GM10248 (cell line): ENCODE data around the gene MAP2K6.

Source experiments
- CTCF ChIA-PET: fragments of 300-600 bp; sonication (Branson Sonifier 250); formaldehyde crosslinking; extraction: SDS; loops from one replicate; lab custom pipeline; 2021; ENCODE audit warnings: antibody characterized with exemption; lab: Yijun Ruan, JAX
- POLR2A ChIA-PET: fragments of 350-650 bp; sonication (Branson Sonifier 250); formaldehyde crosslinking; extraction: SDS; loops from one replicate; lab custom pipeline; 2020; ENCODE audit warnings: antibody characterized with exemption; lab: Yijun Ruan, JAX
- DNase-seq: peaks from one replicate; pipeline ENCODE4 v3.0.0; 2012; ENCODE audit errors: extremely low spot score
- CTCF ChIP-seq: IDR thresholded peaks from 2 replicates; pipeline ENCODE4 v1.5.1; 2012; ENCODE audit warnings: mild to moderate bottlenecking, low read depth; ENCODE audit errors: extremely low read depth, missing control alignments, control extremely low read depth

The MAP2K6 gene

GRCh38 chr17:69512946-69513345, 98.4 kb downstream of the MAP2K6 start:
- POLR2A ChIA-PET = no interaction called here
- TF ChIP-seq CTCF = no peak
- DNase-seq = no peak
- CTCF ChIA-PET = interaction anchor here (1.0 to 2.2 kb wide), 2 partner anchors 11 to 13 kb away, joined by 5 to 7 read pairs; no protein-coding TSS in a partner anchor

- CTCF ChIA-PET = interaction anchor here (1.1 to 2.2 kb wide), 11 partner anchors 9 to 744 kb away, joined by 3 to 14 read pairs (median 7); partner anchors contain the start of gene MAP2K6
- no peak for TF ChIP-seq CTCF
- no peak for DNase-seq
- POLR2A ChIA-PET = interaction anchor here (1.3 kb wide), 1 partner anchor 12 kb away, joined by 3 read pairs; no protein-coding TSS in a partner anchor
These were observed 101.7 kb downstream of the MAP2K6 start for GRCh38 chr17:69516225-69516624.

- CTCF ChIA-PET = interaction anchor here (1.1 to 2.2 kb wide), 9 partner anchors 8 to 745 kb away, joined by 3 to 14 read pairs (median 7); no protein-coding TSS in a partner anchor
These were observed 102.4 kb downstream of the MAP2K6 start for GRCh38 chr17:69516911-69517310.

GRCh38 chr17:69518951-69519350, 104.5 kb downstream of the MAP2K6 start:
- POLR2A ChIA-PET = no interaction called here
- TF ChIP-seq CTCF = no peak
- no peak for DNase-seq
- CTCF ChIA-PET = interaction anchor here (1.0 to 11.3 kb wide), 3 partner anchors 16 to 1318 kb away, joined by 4 to 113 read pairs (median 4); no protein-coding TSS in a partner anchor

More at GRCh38 chr17:69516911-69517310, 102.4 kb downstream of the MAP2K6 start:
- POLR2A ChIA-PET = interaction anchor here (1.3 kb wide), 1 partner anchor 13 kb away, joined by 3 read pairs; no protein-coding TSS in a partner anchor
- TF ChIP-seq CTCF = no peak
- DNase-seq = peak; percentile 41

GRCh38 chr17:69523244-69523861, 108.9 kb downstream of the MAP2K6 start:
- ChIA-PET POLR2A (interaction anchor here (0.6 kb wide), 1 partner anchor 209 kb away, joined by 3 read pairs; no protein-coding TSS in a partner anchor), CTCF (interaction anchor here (1.0 to 11.3 kb wide), 20 partner anchors 10 to 1030 kb away, joined by 3 to 113 read pairs (median 5); partner anchors contain the start of genes ABCA5 and MAP2K6)
- peak; percentile 43 for TF ChIP-seq CTCF
- peak; percentile 39 for DNase-seq

GRCh38 chr17:69524854-69525253, 110.4 kb downstream of the MAP2K6 start:
- CTCF ChIA-PET = interaction anchor here (0.6 to 11.3 kb wide), 26 partner anchors 8 to 1105 kb away, joined by 3 to 113 read pairs (median 5); partner anchors contain the start of gene MAP2K6
- POLR2A ChIA-PET = no interaction called here
- no peak for TF ChIP-seq CTCF
- no peak for DNase-seq
